Dedifferentiated amniotic fluid mesenchymal stem cell (primary cell): ENCODE data around the gene ASIC2.

Experiments used
- DNase-seq: peaks from one replicate; pipeline ENCODE4 v3.0.0-alpha.2; 2016; ENCODE audit errors: extremely low spot score

ASIC2 gene

GRCh38 chr17:33204156-33204555 lies 88.9 kb downstream of the ASIC2 start:
- no peak for DNase-seq

DNA sequence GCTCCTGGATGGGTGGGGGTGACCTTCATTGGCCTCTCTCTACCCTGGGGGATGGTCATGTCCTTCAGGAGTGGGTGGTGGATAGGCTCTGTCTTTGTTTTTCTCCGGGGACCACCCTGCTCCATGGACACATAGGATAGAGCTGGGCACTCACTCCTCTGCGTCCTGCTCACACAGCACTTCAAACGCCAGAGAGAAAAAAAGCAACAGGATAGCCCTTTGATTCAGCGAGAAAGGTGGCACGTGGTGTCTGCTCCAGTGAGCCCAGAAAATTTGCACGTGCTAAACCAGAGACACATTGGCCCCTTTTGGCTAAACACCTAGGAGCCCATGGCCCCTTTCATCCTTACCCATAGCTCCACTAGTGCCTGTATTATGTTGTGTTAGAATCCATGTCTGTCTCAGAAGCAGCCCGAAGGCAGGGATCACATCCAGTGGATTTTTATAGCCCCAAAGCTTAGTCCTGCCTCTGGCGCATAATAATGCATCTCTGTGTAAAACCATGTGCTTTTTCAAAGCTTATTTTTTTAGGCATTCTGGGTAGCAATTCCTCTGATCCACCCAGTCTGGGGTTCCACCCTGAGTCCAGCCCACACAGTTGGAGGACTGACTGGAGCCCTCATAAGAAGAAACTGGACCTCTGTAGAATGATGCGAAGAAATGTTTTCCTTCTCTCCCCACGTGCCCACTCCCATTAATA lies 90.1 kb downstream of the ASIC2 start:
- no peak for DNase-seq

DNA sequence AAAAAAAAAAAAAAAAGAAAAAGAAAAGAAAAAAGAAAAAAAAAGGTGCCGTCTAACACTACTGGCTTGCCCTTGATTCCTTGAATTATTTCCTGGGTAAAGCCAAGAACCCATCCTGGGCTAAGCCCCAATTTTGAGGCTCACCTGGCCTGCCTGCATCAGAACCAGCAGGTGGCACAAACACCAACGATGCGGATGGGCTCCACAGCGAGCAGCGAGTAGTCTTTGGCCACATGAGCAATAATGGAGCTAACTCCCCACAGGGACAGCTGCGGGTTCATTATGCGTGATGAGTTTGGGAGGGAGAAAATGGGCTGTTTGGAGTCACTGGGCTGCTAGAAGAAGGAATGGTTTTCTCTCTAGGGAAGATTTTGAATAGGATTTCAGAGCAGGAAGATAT lies 91.1 kb downstream of the ASIC2 start:
- DNase-seq = no peak

GRCh38 chr17:33201283-33201682 lies 91.8 kb downstream of the ASIC2 start:
- DNase-seq = no peak

- no peak for DNase-seq
Measured at GRCh38 chr17:33200587-33200986, 92.5 kb downstream of the ASIC2 start.

- no peak for DNase-seq
Measured at GRCh38 chr17:33199571-33200510, 93.3 kb downstream of the ASIC2 start.

GRCh38 chr17:33198954-33199353 lies 94.1 kb downstream of the ASIC2 start:
- DNase-seq = no peak

DNA sequence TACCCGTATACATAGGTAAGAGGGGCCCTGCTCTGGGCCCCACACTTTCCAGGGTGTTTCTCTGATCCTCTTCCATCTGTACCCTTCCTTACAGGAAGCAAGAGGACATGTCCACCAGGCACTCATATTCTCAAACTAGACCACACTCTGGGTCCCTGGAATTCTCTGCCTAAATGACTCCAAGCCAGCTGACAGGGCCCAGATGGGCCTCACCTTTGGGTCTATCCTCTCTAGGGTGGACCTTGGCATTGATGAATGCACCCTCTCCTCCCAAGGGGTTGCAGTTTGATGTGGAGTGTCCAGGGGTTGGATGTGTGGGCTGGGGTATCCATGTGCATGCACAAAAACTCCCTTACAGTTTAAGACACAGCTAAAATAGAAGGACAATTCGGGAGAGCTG lies 95.8 kb downstream of the ASIC2 start:
- no peak for DNase-seq

DNA sequence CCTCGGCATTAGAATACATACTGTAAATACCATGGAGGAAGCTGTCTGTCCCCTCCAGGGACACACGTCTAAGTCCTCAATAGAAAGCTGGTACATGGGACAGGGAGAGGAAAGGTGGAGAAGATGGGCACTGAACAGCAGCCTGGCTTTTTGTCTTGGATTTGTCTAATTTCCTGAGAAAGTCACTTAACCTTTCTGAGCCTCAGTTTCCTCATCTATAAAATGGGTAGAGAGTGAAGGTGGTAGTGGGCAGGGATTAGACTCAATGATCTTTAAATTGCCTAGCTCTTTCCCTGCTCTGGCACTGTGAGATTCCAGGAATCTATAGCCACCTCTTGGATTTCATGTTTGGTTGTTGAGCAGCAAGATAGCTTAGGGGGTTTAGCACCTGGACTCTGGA lies 96.2 kb downstream of the ASIC2 start:
- DNase-seq = no peak

- DNase-seq = no peak
Measured at GRCh38 chr17:33192951-33193911, 99.9 kb downstream of the ASIC2 start.

DNA sequence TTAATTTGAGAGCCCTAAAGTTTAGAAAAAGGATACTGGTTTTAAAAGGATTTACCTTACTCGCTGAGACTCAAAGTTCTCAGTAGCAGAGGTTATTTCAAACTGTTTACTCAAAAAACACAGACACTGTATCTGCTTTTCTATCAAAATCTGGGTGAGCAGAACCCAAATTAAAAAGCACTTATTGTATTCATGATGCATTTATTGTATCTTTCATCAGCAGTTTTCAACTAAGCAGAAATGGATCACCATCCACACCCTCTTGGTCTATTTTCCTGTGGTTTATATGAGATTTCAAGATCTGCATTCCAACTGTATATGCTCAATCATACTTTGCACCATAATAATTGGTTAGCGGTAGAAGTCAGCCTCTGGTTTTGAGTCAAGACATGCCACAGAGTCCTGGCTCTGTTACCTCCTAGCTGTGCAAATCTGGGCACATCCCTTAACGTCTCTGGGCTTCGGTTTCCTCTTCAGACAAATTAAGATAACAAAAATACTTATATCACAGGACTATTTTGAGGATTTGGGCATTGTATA lies 109.5 kb downstream of the ASIC2 start:
- DNase-seq = no peak

DNA sequence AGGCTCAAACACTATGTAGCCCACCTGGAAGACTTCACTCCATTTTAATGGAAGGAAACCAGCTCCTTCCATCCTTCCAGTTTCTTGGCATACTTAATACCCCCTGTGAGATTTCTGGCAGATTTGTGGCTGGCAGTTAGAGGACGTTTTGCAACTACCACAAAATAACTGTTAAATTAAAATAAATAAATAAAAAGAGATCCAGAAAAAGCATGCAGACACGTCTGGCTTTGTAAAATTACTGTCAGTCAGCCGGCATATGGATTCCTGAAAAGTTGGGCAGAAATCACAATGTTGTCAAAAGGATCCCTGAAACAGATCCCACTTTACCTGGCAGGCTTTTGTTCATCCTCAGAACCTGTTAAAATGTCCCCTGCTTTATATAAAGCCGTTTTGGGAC lies 113.9 kb downstream of the ASIC2 start:
- no peak for DNase-seq

DNA sequence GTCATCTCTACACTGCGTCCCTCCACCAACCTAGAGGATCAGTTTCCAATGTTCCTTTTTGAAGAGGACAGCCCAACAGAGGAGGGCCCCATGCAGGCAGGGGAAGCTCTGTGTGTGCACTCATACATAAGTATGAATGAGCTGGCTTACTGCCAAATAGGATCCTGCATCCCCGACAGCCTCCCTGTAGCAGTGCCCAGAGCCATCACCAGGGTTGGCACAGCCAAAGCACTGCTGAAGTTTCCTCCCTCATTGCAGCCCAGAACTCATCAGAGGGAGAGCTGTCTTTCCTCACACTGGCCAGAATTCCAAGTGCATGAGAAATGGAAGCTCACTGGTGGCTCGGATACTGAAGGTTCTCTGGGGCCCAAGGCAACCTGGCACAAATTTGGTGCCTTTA lies 114.4 kb downstream of the ASIC2 start:
- DNase-seq = no peak

GRCh38 chr17:33175562-33175961 lies 117.5 kb downstream of the ASIC2 start:
- no peak for DNase-seq

GRCh38 chr17:33171931-33172330 lies 121.2 kb downstream of the ASIC2 start:
- no peak for DNase-seq

- no peak for DNase-seq
Measured at GRCh38 chr17:33169580-33170285, 123.4 kb downstream of the ASIC2 start.

DNA sequence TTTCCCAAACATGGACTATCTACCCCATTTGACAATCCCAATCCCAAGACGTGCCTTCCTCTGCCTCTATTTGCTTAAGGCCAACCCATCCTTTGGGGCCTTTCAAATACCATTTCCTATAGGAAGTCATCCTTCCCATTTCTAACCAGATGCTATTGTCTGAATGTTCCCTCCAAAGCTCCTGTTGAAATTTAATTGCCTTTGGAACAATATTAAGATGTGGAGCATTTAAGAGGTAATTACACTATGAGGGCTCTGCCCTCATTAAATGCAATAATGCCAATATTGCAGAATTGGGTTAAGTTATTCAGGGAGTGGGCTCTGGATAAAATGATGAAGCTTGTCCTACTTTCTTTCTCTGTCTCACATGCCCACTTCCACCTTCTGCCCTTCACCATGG lies 125.4 kb downstream of the ASIC2 start:
- DNase-seq = no peak

GRCh38 chr17:33166472-33166871 lies 126.6 kb downstream of the ASIC2 start:
- DNase-seq = no peak

DNA sequence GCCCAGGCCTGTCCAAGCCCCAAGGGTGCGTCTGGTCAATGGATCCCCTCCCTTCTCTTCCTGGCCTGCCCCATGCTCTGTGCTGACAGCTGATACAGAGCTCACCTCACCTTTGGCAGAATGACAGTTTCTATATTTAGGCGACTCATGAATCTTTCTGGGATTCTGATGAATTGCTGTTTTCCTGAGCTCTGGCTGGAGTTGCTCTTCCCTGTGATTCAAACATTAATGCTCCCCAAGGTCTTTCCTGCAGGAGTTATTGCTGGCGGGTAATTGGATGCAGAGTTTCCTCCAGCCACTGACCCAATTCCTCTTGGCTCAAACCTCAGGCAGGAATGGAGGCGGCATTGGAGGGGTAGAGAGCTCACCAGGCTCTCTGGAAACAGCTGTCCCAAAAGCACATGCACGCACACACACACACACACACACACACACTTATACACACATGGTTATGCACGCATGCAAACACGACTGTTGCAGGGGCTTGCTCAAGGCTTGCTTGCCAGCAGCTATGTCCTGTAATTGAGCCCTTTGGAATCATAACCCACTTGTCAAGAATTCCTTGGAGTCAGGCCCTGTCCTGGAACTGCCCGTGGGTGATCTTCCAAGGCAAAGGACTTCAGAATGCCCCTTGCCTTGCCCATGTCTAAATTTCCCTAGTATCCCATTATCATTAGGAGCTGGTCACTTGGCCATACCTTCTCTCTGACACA lies 128.8 kb downstream of the ASIC2 start:
- no peak for DNase-seq

GRCh38 chr17:33163533-33164168 lies 129.4 kb downstream of the ASIC2 start:
- no peak for DNase-seq
